HG03432 (cell line): Measurements from ENCODE around the gene HSD17B14.
A peak's percentile ranks its signal among the peaks of the same experiment; 100 is the strongest.
"Not testable (repeated sequence)": the region's sequence is repeated elsewhere in the genome, so short reads cannot be mapped to it uniquely, and the experiment has no call there.

ENCODE experiments used
- ATAC-seq: cut with Tn5 transposase; IDR thresholded peaks from one replicate; pipeline ENCODE4 v1.9.1; 2021; ENCODE audit warnings: mild to moderate bottlenecking, moderate library complexity; ENCODE audit not compliant: unreplicated experiment

The HSD17B14 gene

GRCh38 chr19:48867746-48868113, 31.4 kb upstream of the HSD17B14 start:
- ATAC-seq: no peak

GRCh38 chr19:48867123-48867745, 30.9 kb upstream of the HSD17B14 start:
- no peak for ATAC-seq

- no peak for ATAC-seq
Measured at GRCh38 chr19:48866692-48867091, 30.4 kb upstream of the HSD17B14 start.

GRCh38 chr19:48862827-48863226, 26.5 kb upstream of the HSD17B14 start:
- no peak for ATAC-seq

GRCh38 chr19:48861313-48861712, 25.0 kb upstream of the HSD17B14 start:
- no peak for ATAC-seq

- no peak for ATAC-seq
Measured at GRCh38 chr19:48859711-48860572, 23.7 kb upstream of the HSD17B14 start.

GRCh38 chr19:48858984-48859710, 22.9 kb upstream of the HSD17B14 start:
- no peak for ATAC-seq

GRCh38 chr19:48856921-48857320, 20.6 kb upstream of the HSD17B14 start:
- ATAC-seq: no peak

- no peak for ATAC-seq
Measured at GRCh38 chr19:48854103-48854502, 17.8 kb upstream of the HSD17B14 start.

GRCh38 chr19:48853483-48853882, 17.2 kb upstream of the HSD17B14 start:
- ATAC-seq: no peak

- no peak for ATAC-seq
Measured at GRCh38 chr19:48852292-48852691, 16.0 kb upstream of the HSD17B14 start.

- not testable (repeated sequence) for ATAC-seq
Measured at GRCh38 chr19:48846659-48847058, 10.4 kb upstream of the HSD17B14 start.

GRCh38 chr19:48845384-48845783, 9.1 kb upstream of the HSD17B14 start:
- no peak for ATAC-seq

- no peak for ATAC-seq
Measured at GRCh38 chr19:48844472-48844871, 8.2 kb upstream of the HSD17B14 start.

- ATAC-seq: no peak
Measured at GRCh38 chr19:48842789-48843162, 6.5 kb upstream of the HSD17B14 start.

- no peak for ATAC-seq
Measured at GRCh38 chr19:48841571-48841970, 5.3 kb upstream of the HSD17B14 start.

- ATAC-seq: no peak
Measured at GRCh38 chr19:48841047-48841446, 4.8 kb upstream of the HSD17B14 start.

GRCh38 chr19:48837687-48838086, 1.4 kb upstream of the HSD17B14 start:
- ATAC-seq: no peak

- ATAC-seq: no peak
Measured at GRCh38 chr19:48837051-48837524, 797 bp upstream of the HSD17B14 start.

GRCh38 chr19:48835734-48836088, 580 bp downstream of the HSD17B14 start:
- peak; percentile 62 for ATAC-seq

- ATAC-seq: no peak
Measured at GRCh38 chr19:48833977-48834376, 2.3 kb downstream of the HSD17B14 start.

GRCh38 chr19:48833049-48833448, 3.2 kb downstream of the HSD17B14 start:
- no peak for ATAC-seq
